CD4-positive, alpha-beta T cell treated with Interferon gamma for 1 hour (primary cell): ENCODE results near the gene ANO10.
A peak's percentile ranks its signal among the peaks of the same experiment; 100 is the strongest.
"Not testable (repeated sequence)": the region's sequence is repeated elsewhere in the genome, so short reads cannot be mapped to it uniquely, and the experiment has no call there.

Source experiments
- DNase-seq: peaks from one replicate; pipeline ENCODE4 v3.0.0-alpha.2; 2020

Gene ANO10

GRCh38 chr3:43515208-43515917 is 106.4 kb downstream of the ANO10 start:
- no peak for DNase-seq

- DNase-seq = no peak
Observed at GRCh38 chr3:43512754-43513404, 108.9 kb downstream of the ANO10 start.

GRCh38 chr3:43506644-43507043 is 115.2 kb downstream of the ANO10 start:
- DNase-seq = no peak

- no peak for DNase-seq
Observed at GRCh38 chr3:43505351-43505750, 116.5 kb downstream of the ANO10 start.

- DNase-seq = no peak
Observed at GRCh38 chr3:43503067-43503728, 118.6 kb downstream of the ANO10 start.

GRCh38 chr3:43499256-43499655 is 122.6 kb downstream of the ANO10 start:
- DNase-seq = no peak

- no peak for DNase-seq
Observed at GRCh38 chr3:43497905-43498365, 123.9 kb downstream of the ANO10 start.

- no peak for DNase-seq
Observed at GRCh38 chr3:43497422-43497821, 124.4 kb downstream of the ANO10 start.

- no peak for DNase-seq
Observed at GRCh38 chr3:43496740-43497375, 125.0 kb downstream of the ANO10 start.

- not testable (repeated sequence) for DNase-seq
Observed at GRCh38 chr3:43492932-43493331, 128.9 kb downstream of the ANO10 start.

- not testable (repeated sequence) for DNase-seq
Observed at GRCh38 chr3:43491807-43492206, 130.0 kb downstream of the ANO10 start.

- no peak for DNase-seq
Observed at GRCh38 chr3:43490640-43491185, 131.1 kb downstream of the ANO10 start.

GRCh38 chr3:43489930-43490329 is 131.9 kb downstream of the ANO10 start:
- no peak for DNase-seq

GRCh38 chr3:43485931-43486330 is 135.9 kb downstream of the ANO10 start:
- DNase-seq = no peak

GRCh38 chr3:43484926-43485488 is 136.8 kb downstream of the ANO10 start:
- no peak for DNase-seq

- DNase-seq = no peak
Observed at GRCh38 chr3:43481375-43481774, 140.4 kb downstream of the ANO10 start.

GRCh38 chr3:43478839-43479238 is 143.0 kb downstream of the ANO10 start:
- DNase-seq = not testable (repeated sequence)

- DNase-seq = no peak
Observed at GRCh38 chr3:43478118-43478785, 143.6 kb downstream of the ANO10 start.

GRCh38 chr3:43477600-43477999 is 144.2 kb downstream of the ANO10 start:
- peak; percentile 83 for DNase-seq

GRCh38 chr3:43473737-43474136 is 148.1 kb downstream of the ANO10 start:
- DNase-seq = no peak

- DNase-seq = no peak
Observed at GRCh38 chr3:43473244-43473643, 148.6 kb downstream of the ANO10 start.

- DNase-seq = no peak
Observed at GRCh38 chr3:43468133-43468532, 153.7 kb downstream of the ANO10 start.
